K562 (cell line): Measurements from ENCODE around the gene ACACB. TPM values are rescaled to one million over a fixed set of nuclear protein-coding genes. Genes with fewer than 3 reads are reported as not detected.

ENCODE experiments used
- ZNF384 ChIP-seq: IDR thresholded peaks from 2 replicates; pipeline ENCODE4 v1.6.1; 2012; ENCODE audit warnings: low read depth, low read length, improper control_type of control experiment
- polyA plus RNA-seq, 8 experiments: library from polyadenylated mRNA; depleted of rRNA in 4 of 8; stranded (reverse) in 5 of 8; unstranded in 3 of 8; fragments of >200 nt; fragmentation: Nextera tagmentation in 2 of 8; fragmentation: Illumina TruSeq in 1 of 8; extraction: Ambion mirVana in 2 of 8; extraction: Trizol in 1 of 8; gene quantifications; 2 replicates each; pipeline versions ENCODE4 v1.2.1 to v1.2.3, GENCODE V29; 2011 to 2014; ENCODE audit warnings: inconsistent platforms in 1 of 8, missing spikeins in 1 of 8
- total RNA-seq, 7 experiments: library from RNA; depleted of rRNA in 6 of 7; stranded (reverse); fragments of >200 nt in 6 of 7; fragmentation: Illumina TruSeq in 2 of 7; extraction: Trizol in 2 of 7; gene quantifications; 2 replicates each; pipeline versions ENCODE4 v1.2.1 to v1.2.3, GENCODE V29; 2011 to 2021; ENCODE audit warnings: low replicate concordance in 1 of 7
- TF ChIP-seq, protein P1 (sequence below): fragments of 450-650 bp; IDR thresholded peaks from 2 replicates; pipeline ENCODE4 v1.6.1; 2016; ENCODE audit warnings: mild to moderate bottlenecking, moderate library complexity

ACACB gene
- total and polyA plus RNA-seq, 9 of the 15 experiments (the other 6 are each of a cell fraction or from before 2014, with no cell fraction given), result 0.10 to 2.5 (median 0.83) TPM

DNA sequence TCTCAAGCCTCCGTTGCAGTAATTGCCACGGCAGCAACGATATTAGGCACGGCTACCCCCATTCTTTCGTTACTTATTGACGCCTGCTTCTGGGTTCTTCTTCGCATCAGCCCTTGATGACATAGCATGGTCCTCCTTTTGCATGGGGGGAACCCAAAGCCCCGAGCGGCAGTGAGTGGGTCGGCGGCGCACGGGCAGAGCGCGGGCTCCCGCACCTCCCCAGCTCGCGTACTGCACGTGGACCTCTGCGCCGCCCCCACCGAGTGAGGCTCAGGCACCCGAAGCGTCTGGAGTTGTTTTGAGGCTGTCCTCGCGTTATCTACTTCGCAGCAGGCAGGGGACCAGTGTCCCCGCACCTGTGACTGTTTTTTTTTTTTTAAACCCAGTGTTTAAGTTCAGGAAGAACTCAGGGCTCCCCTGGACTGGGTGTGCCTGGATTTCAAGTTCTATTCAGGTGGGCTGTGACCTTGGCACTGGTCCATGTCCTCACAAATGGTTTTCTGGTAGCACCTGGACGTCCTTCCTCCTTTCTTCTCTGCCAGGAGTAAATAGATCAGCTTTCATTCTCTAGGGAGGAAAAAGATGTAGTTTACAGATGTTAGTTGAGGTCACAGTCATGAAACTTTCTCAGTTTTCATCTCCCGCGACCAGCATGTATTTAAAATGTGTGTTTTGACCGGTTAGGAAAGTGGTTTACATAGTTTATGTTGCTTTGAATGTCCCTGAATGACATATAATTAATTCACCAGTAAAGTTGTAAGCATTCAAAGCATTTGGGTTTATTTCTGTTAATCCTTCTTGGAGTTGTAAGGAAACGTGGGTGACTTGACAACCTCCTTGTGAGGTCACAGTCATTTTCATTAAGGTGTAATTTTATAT lies 194.1 kb downstream of the ACACB start (continued):
- TF ChIP-seq, protein P1, sequence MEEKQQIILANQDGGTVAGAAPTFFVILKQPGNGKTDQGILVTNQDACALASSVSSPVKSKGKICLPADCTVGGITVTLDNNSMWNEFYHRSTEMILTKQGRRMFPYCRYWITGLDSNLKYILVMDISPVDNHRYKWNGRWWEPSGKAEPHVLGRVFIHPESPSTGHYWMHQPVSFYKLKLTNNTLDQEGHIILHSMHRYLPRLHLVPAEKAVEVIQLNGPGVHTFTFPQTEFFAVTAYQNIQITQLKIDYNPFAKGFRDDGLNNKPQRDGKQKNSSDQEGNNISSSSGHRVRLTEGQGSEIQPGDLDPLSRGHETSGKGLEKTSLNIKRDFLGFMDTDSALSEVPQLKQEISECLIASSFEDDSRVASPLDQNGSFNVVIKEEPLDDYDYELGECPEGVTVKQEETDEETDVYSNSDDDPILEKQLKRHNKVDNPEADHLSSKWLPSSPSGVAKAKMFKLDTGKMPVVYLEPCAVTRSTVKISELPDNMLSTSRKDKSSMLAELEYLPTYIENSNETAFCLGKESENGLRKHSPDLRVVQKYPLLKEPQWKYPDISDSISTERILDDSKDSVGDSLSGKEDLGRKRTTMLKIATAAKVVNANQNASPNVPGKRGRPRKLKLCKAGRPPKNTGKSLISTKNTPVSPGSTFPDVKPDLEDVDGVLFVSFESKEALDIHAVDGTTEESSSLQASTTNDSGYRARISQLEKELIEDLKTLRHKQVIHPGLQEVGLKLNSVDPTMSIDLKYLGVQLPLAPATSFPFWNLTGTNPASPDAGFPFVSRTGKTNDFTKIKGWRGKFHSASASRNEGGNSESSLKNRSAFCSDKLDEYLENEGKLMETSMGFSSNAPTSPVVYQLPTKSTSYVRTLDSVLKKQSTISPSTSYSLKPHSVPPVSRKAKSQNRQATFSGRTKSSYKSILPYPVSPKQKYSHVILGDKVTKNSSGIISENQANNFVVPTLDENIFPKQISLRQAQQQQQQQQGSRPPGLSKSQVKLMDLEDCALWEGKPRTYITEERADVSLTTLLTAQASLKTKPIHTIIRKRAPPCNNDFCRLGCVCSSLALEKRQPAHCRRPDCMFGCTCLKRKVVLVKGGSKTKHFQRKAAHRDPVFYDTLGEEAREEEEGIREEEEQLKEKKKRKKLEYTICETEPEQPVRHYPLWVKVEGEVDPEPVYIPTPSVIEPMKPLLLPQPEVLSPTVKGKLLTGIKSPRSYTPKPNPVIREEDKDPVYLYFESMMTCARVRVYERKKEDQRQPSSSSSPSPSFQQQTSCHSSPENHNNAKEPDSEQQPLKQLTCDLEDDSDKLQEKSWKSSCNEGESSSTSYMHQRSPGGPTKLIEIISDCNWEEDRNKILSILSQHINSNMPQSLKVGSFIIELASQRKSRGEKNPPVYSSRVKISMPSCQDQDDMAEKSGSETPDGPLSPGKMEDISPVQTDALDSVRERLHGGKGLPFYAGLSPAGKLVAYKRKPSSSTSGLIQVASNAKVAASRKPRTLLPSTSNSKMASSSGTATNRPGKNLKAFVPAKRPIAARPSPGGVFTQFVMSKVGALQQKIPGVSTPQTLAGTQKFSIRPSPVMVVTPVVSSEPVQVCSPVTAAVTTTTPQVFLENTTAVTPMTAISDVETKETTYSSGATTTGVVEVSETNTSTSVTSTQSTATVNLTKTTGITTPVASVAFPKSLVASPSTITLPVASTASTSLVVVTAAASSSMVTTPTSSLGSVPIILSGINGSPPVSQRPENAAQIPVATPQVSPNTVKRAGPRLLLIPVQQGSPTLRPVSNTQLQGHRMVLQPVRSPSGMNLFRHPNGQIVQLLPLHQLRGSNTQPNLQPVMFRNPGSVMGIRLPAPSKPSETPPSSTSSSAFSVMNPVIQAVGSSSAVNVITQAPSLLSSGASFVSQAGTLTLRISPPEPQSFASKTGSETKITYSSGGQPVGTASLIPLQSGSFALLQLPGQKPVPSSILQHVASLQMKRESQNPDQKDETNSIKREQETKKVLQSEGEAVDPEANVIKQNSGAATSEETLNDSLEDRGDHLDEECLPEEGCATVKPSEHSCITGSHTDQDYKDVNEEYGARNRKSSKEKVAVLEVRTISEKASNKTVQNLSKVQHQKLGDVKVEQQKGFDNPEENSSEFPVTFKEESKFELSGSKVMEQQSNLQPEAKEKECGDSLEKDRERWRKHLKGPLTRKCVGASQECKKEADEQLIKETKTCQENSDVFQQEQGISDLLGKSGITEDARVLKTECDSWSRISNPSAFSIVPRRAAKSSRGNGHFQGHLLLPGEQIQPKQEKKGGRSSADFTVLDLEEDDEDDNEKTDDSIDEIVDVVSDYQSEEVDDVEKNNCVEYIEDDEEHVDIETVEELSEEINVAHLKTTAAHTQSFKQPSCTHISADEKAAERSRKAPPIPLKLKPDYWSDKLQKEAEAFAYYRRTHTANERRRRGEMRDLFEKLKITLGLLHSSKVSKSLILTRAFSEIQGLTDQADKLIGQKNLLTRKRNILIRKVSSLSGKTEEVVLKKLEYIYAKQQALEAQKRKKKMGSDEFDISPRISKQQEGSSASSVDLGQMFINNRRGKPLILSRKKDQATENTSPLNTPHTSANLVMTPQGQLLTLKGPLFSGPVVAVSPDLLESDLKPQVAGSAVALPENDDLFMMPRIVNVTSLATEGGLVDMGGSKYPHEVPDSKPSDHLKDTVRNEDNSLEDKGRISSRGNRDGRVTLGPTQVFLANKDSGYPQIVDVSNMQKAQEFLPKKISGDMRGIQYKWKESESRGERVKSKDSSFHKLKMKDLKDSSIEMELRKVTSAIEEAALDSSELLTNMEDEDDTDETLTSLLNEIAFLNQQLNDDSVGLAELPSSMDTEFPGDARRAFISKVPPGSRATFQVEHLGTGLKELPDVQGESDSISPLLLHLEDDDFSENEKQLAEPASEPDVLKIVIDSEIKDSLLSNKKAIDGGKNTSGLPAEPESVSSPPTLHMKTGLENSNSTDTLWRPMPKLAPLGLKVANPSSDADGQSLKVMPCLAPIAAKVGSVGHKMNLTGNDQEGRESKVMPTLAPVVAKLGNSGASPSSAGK, result peak; percentile 58; the same call in 1 of the 2 replicates
- TF ChIP-seq ZNF384, result peak; percentile 54; the same call in 1 of the 2 replicates

Other genes with a start within 250 kb of the ACACB start
- not detected in 2 replicates for gene DAO, start 236.5 kb upstream of the ACACB start, total RNA-seq (2014; rRNA removed)
- not detected in 2 replicates for gene DAO, start 236.5 kb upstream of the ACACB start, total RNA-seq (2014; rRNA removed; fragmentation: Illumina TruSeq; extraction: Trizol)
- gene DAO, start 236.5 kb upstream of the ACACB start, total RNA-seq (2015; rRNA removed; fragmentation: Illumina TruSeq; extraction: Trizol), result not detected in 2 replicates
- not detected in 2 replicates for gene DAO, start 236.5 kb upstream of the ACACB start, total RNA-seq (2021)
- not detected in 2 replicates for gene DAO, start 236.5 kb upstream of the ACACB start, polyA plus RNA-seq (2011; rRNA removed)
- gene DAO, start 236.5 kb upstream of the ACACB start, polyA plus RNA-seq (2014; fragmentation: Illumina TruSeq; extraction: Trizol), result not detected in 2 replicates
- gene DAO, start 236.5 kb upstream of the ACACB start, polyA plus RNA-seq (2014; fragmentation: Nextera tagmentation; extraction: Ambion mirVana), result not detected
- not detected in 2 replicates for gene DAO, start 236.5 kb upstream of the ACACB start, polyA plus RNA-seq (2014; rRNA removed)
- gene SVOP, start 95.5 kb upstream of the ACACB start, total RNA-seq (2014; rRNA removed), result 0.05 and 0.08 TPM in 2 replicates
- gene SVOP, start 95.5 kb upstream of the ACACB start, total RNA-seq (2014; rRNA removed; fragmentation: Illumina TruSeq; extraction: Trizol), result 0.04 TPM in 1 of 2 replicates, not detected in the other
- 0.07 and 0.08 TPM in 2 replicates for gene SVOP, start 95.5 kb upstream of the ACACB start, total RNA-seq (2015; rRNA removed; fragmentation: Illumina TruSeq; extraction: Trizol)
- gene SVOP, start 95.5 kb upstream of the ACACB start, total RNA-seq (2021), result 0.09 TPM in 2 replicates
- gene SVOP, start 95.5 kb upstream of the ACACB start, polyA plus RNA-seq (2011; rRNA removed), result 0.01 TPM in 2 replicates
- 0.04 and 0.07 TPM in 2 replicates for gene SVOP, start 95.5 kb upstream of the ACACB start, polyA plus RNA-seq (2014; fragmentation: Illumina TruSeq; extraction: Trizol)
- gene SVOP, start 95.5 kb upstream of the ACACB start, polyA plus RNA-seq (2014; fragmentation: Nextera tagmentation; extraction: Ambion mirVana), result under 1 TPM in 1 of 2 experiments, not detected in 1; 0.01 TPM
- 0.07 and 0.12 TPM in 2 replicates for gene SVOP, start 95.5 kb upstream of the ACACB start, polyA plus RNA-seq (2014; rRNA removed)
- gene USP30, start 64.0 kb upstream of the ACACB start, total RNA-seq (2014; rRNA removed), result 3.7 and 8.1 TPM in 2 replicates
- gene USP30, start 64.0 kb upstream of the ACACB start, total RNA-seq (2014; rRNA removed; fragmentation: Illumina TruSeq; extraction: Trizol), result 2.7 and 3.0 TPM in 2 replicates
- gene USP30, start 64.0 kb upstream of the ACACB start, total RNA-seq (2015; rRNA removed; fragmentation: Illumina TruSeq; extraction: Trizol), result 3.9 and 5.2 TPM in 2 replicates
- 7.0 and 9.8 TPM in 2 replicates for gene USP30, start 64.0 kb upstream of the ACACB start, total RNA-seq (2021)
- 15.1 and 15.2 TPM in 2 replicates for gene USP30, start 64.0 kb upstream of the ACACB start, polyA plus RNA-seq (2011; rRNA removed)
- gene USP30, start 64.0 kb upstream of the ACACB start, polyA plus RNA-seq (2014; fragmentation: Illumina TruSeq; extraction: Trizol), result 8.7 and 9.4 TPM in 2 replicates
- 1 to 10 TPM; 1.4 to 2.6 TPM for gene USP30, start 64.0 kb upstream of the ACACB start, polyA plus RNA-seq (2014; fragmentation: Nextera tagmentation; extraction: Ambion mirVana)
- gene USP30, start 64.0 kb upstream of the ACACB start, polyA plus RNA-seq (2014; rRNA removed), result 5.6 and 8.4 TPM in 2 replicates
- gene ALKBH2, start 23.1 kb upstream of the ACACB start, total RNA-seq (2014; rRNA removed), result 56.1 and 60.4 TPM in 2 replicates
- gene ALKBH2, start 23.1 kb upstream of the ACACB start, total RNA-seq (2014; rRNA removed; fragmentation: Illumina TruSeq; extraction: Trizol), result 30.9 and 43.8 TPM in 2 replicates
- 39.7 and 41.9 TPM in 2 replicates for gene ALKBH2, start 23.1 kb upstream of the ACACB start, total RNA-seq (2015; rRNA removed; fragmentation: Illumina TruSeq; extraction: Trizol)
- 37.3 and 41.9 TPM in 2 replicates for gene ALKBH2, start 23.1 kb upstream of the ACACB start, total RNA-seq (2021)
- 30.9 and 32.3 TPM in 2 replicates for gene ALKBH2, start 23.1 kb upstream of the ACACB start, polyA plus RNA-seq (2011; rRNA removed)
- gene ALKBH2, start 23.1 kb upstream of the ACACB start, polyA plus RNA-seq (2014; fragmentation: Illumina TruSeq; extraction: Trizol), result 44.6 and 50.0 TPM in 2 replicates
- 10 to 100 TPM in 1 of 2 experiments, 1 to 10 TPM in 1; 5.9 to 13.6 TPM for gene ALKBH2, start 23.1 kb upstream of the ACACB start, polyA plus RNA-seq (2014; fragmentation: Nextera tagmentation; extraction: Ambion mirVana)
- gene ALKBH2, start 23.1 kb upstream of the ACACB start, polyA plus RNA-seq (2014; rRNA removed), result 47.4 and 50.5 TPM in 2 replicates
- 47.0 and 67.3 TPM in 2 replicates for gene UNG, start 19.0 kb upstream of the ACACB start, total RNA-seq (2014; rRNA removed)
- gene UNG, start 19.0 kb upstream of the ACACB start, total RNA-seq (2014; rRNA removed; fragmentation: Illumina TruSeq; extraction: Trizol), result 37.9 and 42.9 TPM in 2 replicates
- gene UNG, start 19.0 kb upstream of the ACACB start, total RNA-seq (2015; rRNA removed; fragmentation: Illumina TruSeq; extraction: Trizol), result 41.7 and 42.2 TPM in 2 replicates
- gene UNG, start 19.0 kb upstream of the ACACB start, total RNA-seq (2021), result 59.8 and 65.9 TPM in 2 replicates
- 23.9 and 26.3 TPM in 2 replicates for gene UNG, start 19.0 kb upstream of the ACACB start, polyA plus RNA-seq (2011; rRNA removed)
- gene UNG, start 19.0 kb upstream of the ACACB start, polyA plus RNA-seq (2014; fragmentation: Illumina TruSeq; extraction: Trizol), result 48.3 and 49.4 TPM in 2 replicates
- gene UNG, start 19.0 kb upstream of the ACACB start, polyA plus RNA-seq (2014; fragmentation: Nextera tagmentation; extraction: Ambion mirVana), result 10 to 100 TPM in 1 of 2 experiments, 1 to 10 TPM in 1; 8.4 to 11.9 TPM
- gene UNG, start 19.0 kb upstream of the ACACB start, polyA plus RNA-seq (2014; rRNA removed), result 38.6 and 41.0 TPM in 2 replicates
- gene FOXN4, start 192.7 kb downstream of the ACACB start, total RNA-seq (2014; rRNA removed), result not detected in 2 replicates
- gene FOXN4, start 192.7 kb downstream of the ACACB start, total RNA-seq (2014; rRNA removed; fragmentation: Illumina TruSeq; extraction: Trizol), result not detected in 2 replicates
- not detected in 2 replicates for gene FOXN4, start 192.7 kb downstream of the ACACB start, total RNA-seq (2015; rRNA removed; fragmentation: Illumina TruSeq; extraction: Trizol)
- not detected in 2 replicates for gene FOXN4, start 192.7 kb downstream of the ACACB start, total RNA-seq (2021)
- not detected in 2 replicates for gene FOXN4, start 192.7 kb downstream of the ACACB start, polyA plus RNA-seq (2011; rRNA removed)
- not detected in 2 replicates for gene FOXN4, start 192.7 kb downstream of the ACACB start, polyA plus RNA-seq (2014; fragmentation: Illumina TruSeq; extraction: Trizol)
- gene FOXN4, start 192.7 kb downstream of the ACACB start, polyA plus RNA-seq (2014; fragmentation: Nextera tagmentation; extraction: Ambion mirVana), result not detected
- not detected in 2 replicates for gene FOXN4, start 192.7 kb downstream of the ACACB start, polyA plus RNA-seq (2014; rRNA removed)
- gene MYO1H, start 231.3 kb downstream of the ACACB start, total RNA-seq (2014; rRNA removed), result not detected in 2 replicates
- not detected in 2 replicates for gene MYO1H, start 231.3 kb downstream of the ACACB start, total RNA-seq (2014; rRNA removed; fragmentation: Illumina TruSeq; extraction: Trizol)
- gene MYO1H, start 231.3 kb downstream of the ACACB start, total RNA-seq (2015; rRNA removed; fragmentation: Illumina TruSeq; extraction: Trizol), result not detected in 2 replicates
- not detected in 2 replicates for gene MYO1H, start 231.3 kb downstream of the ACACB start, total RNA-seq (2021)
- gene MYO1H, start 231.3 kb downstream of the ACACB start, polyA plus RNA-seq (2011; rRNA removed), result not detected in 2 replicates
- gene MYO1H, start 231.3 kb downstream of the ACACB start, polyA plus RNA-seq (2014; fragmentation: Illumina TruSeq; extraction: Trizol), result not detected in 2 replicates
- gene MYO1H, start 231.3 kb downstream of the ACACB start, polyA plus RNA-seq (2014; fragmentation: Nextera tagmentation; extraction: Ambion mirVana), result not detected
- not detected in 2 replicates for gene MYO1H, start 231.3 kb downstream of the ACACB start, polyA plus RNA-seq (2014; rRNA removed)